RKO (cell line): ENCODE measurements around the gene NUMA1.

Experiments used
- DNase-seq: peaks from one replicate; pipeline ENCODE4 v3.0.0-alpha.2; 2016; ENCODE audit warnings: low spot score

The NUMA1 gene

GRCh38 chr11:72067676-72068075, 12.7 kb downstream of the NUMA1 start:
- no peak for DNase-seq

GRCh38 chr11:72067266-72067665, 13.1 kb downstream of the NUMA1 start:
- no peak for DNase-seq

DNA sequence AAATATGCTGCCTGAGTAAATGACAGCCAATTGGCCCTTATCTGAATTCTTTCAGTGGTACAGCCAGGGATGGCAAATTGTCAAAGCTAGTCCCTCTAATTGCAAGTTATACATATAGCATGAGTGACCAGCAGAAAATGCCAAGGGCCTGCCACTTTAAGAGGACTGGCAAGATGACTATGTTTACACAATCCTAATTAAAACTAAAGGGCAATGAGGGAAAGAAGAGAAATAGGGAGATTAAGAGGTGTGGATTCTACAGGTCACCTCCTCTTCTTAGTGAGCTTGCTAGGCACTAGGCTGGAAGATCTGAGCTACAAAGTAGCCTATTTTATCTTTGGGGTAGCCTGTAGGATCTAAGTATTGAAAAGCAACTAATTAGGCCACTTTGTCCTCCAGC, 13.5 kb downstream of the NUMA1 start:
- DNase-seq = no peak

- DNase-seq = no peak
Measured at GRCh38 chr11:72061739-72062396, 18.5 kb downstream of the NUMA1 start.

- DNase-seq = no peak
Measured at GRCh38 chr11:72058416-72059034, 21.8 kb downstream of the NUMA1 start.

- no peak for DNase-seq
Measured at GRCh38 chr11:72048766-72049460, 31.4 kb downstream of the NUMA1 start.

DNA sequence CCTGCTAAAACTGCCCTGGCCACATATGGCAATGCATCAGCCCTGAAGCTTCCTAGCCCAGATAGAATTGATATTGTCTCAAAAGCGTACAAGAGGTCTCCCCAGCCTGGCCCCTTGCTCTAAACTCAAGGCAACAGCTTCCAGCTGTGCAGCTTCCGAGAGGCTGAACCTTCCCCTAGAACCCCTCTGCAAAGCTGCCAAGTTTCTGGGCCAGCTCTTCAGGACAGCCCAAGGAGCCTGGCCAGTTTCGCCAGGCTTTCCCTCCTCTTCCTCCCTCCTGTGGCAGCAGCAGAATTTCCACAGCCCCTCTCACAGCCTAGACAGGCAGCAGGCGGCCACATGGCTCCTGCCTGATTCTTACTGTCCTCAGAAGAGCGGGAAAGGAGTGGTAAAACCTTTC, 34.5 kb downstream of the NUMA1 start:
- no peak for DNase-seq

- no peak for DNase-seq
Measured at GRCh38 chr11:72042064-72042745, 38.1 kb downstream of the NUMA1 start.

DNA sequence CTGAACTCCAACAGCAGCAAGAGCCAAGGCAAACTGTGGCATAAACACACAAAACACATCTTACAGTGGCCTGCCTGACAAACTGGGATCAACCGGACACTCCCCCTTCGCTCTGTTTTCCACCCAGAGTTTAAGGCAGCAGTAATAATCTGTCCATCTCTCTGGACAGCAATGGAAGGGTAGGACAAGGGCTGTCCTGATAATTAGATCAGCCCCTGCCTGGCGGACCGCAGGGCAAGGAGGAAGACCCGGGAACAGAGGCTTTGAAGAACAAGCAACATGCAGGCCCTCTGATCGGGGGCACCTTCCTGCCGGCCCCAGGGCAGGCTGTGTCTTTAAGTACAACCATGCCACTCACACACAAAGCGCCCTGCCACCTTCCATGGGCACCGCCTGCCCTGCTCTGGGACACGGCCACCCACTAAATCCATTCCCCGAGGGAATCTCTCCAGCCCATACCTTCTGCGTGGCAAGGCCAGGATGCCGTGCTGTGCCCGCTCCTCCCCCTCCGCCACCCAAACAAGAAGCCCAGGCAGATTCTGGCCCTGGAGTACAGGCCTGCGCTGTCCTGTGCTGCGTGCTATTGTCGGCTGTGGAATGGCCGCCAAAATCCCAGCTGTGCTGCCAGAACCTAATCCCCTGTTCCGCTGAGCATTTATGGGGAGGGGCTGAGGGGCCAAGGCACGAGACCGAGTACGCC, 38.8 kb downstream of the NUMA1 start:
- DNase-seq = peak; percentile 43

GRCh38 chr11:72040491-72041363, 39.6 kb downstream of the NUMA1 start:
- peak; percentile 75 for DNase-seq

DNA sequence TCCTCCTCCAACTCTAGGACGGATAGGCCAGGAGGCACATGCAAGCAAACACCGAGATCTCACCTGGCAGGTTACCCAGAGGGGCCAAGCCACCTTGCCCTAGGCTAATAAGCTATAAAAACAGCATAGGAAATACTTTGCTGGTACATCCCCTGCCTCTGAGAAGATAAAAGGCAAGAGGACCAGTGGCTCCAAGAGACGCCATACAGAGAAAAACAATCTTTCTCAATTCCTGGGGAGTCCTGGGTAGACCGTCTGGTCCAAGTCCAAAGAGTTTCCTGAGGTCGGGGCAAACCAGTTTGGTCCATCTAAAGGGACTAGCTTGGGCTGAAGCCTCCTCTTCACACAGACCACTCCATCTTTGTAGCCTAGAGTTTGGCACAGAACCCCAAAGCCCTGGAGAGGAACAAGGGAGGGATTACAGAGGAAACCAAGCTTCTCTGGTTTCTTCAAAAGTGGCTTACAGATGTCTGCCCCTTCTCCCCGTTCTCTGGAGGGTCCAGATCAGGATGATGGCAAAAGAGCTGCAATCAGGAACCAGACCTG, 40.4 kb downstream of the NUMA1 start:
- DNase-seq = no peak

DNA sequence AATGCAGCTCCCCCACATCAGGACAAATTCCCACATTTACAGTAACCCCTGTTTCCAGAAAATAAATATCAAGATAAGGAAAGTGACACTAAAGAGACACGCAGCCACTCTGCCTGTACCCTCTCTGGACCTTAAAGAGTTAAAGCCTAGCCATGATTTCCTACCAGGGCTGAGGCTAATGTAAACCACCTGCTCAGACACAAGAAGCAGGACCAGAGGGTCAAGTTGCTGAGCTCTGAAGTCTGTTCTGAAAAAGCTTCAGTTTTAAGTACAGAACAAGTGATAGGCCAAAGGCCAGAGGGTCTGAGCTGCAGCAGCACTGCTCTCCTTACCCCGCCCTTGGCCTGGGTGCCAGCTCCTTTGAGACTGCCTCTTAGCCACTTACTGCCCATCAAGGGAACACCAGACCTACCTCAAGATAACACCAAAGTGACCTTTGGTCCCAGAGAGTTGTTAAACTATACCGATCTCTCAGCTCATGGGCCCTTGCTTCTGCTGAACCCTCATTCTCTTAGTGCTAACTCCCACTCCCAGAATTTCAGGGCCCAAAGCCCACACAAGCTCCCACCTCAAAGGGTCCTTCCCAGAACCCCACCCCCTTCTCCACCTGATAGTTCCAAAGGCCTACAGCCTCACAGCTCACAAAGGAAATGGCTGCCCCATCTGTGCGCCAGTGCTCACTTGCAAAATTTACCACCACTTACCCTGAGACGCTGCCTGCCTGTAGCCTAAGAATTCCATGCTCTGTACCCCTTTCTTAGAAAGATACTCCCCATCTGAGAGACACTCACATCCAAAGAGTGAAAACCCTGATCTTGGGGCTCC, 41.1 kb downstream of the NUMA1 start:
- DNase-seq = no peak

DNA sequence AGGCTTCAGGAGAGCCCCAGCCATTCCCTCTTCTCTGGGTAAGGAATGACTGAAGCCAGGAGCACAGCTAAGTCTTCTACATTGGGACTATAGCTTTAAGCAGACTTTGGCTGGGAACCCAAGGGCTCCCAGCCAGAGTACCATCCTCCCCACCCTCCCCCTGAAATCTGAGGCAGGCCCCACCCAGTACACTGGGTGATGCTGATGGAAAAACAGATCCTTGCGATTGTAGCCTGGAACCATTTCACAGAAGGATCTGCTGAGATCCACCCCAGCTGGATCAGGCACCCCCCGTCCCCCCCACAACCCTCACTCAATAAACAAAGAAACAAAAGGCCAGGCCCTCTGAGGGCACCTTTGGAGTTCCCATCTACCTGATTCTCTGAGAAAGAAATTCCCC, 41.9 kb downstream of the NUMA1 start:
- DNase-seq = no peak

- DNase-seq = no peak
Measured at GRCh38 chr11:72037554-72038311, 42.6 kb downstream of the NUMA1 start.

DNA sequence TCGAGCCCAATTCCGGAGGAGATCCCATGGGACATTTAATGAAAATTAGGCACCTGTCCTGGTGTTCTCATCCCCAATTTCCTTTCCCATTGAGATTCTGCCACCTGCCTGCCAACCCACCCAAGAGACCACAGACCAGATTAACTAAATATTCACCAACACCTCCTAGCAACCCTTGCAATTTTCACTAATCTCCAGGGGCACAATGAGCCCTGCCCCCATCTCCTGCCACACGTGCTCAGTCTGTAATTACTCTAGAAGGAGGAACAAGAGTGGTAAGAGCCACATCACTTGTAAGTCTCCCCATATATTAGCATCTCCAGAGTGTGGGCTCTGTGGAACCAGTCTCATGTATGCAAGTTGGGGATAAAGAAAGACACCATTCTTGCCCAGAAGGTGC, 43.7 kb downstream of the NUMA1 start:
- no peak for DNase-seq

GRCh38 chr11:72030472-72031045, 49.8 kb downstream of the NUMA1 start:
- DNase-seq = no peak

GRCh38 chr11:72026090-72026489, 54.3 kb downstream of the NUMA1 start:
- DNase-seq = no peak

- DNase-seq = no peak
Measured at GRCh38 chr11:72024069-72024754, 56.1 kb downstream of the NUMA1 start.
